Measurements from ENCODE around the gene KCTD15. TPM values are rescaled to one million over a fixed set of nuclear protein-coding genes. Genes with fewer than 3 reads are reported as not detected.

KCTD15 gene
- total and polyA plus RNA-seq, 10 of the 15 experiments (the other 5 are each of a cell fraction or from before 2014, with no cell fraction given), result not detected

DNA sequence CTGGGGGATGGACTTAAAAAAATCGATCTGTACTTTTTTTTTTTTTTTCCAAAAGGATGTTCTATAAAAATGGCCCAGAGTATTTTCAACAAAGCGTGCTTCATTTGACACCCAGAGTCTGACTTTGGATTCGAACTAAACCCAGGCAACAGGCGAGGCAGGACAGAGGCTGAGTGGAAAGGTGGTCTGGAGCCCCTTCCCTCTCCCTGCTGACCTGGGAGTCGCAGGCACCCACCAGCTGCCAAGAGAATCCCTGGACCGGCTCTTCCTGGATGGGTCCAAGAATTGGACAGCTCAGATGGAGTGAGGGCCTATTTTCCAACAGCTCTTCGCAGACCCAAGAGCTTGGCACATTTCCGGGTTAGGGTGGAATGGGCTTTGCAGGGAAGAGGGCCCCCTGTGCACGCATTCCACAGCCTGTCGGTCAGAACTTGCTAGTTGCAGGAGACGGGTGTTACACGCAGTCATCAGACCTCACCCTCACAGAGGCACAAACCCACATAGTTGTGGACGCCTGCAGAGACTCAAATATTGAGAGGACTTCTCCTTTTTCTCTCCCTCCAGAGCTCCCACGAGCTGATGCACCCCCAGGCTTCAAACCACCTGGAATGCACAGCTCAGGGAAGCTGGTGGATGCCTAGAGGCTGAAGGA is 15.2 kb downstream of the KCTD15 start:
- no peak for TF ChIP-seq GABPA (IDR thresholded peaks at IDR 0.05; ENCODE audit: low read depth)
- TF ChIP-seq EP300 (IDR thresholded peaks at IDR 0.05; ENCODE audit: borderline replicate concordance in 1 of 2, control insufficient read depth in 1 of 2, low read depth in 2 of 2, low read length in 2 of 2), result no peak
- no peak for TF ChIP-seq YY1 (IDR thresholded peaks at IDR 0.05; ENCODE audit: low read depth, low read length)
- no peak for TF ChIP-seq IKZF1 (conservative IDR thresholded peaks at IDR 0.05)
- no peak for TF ChIP-seq ZNF274 (IDR thresholded peaks at IDR 0.05; ENCODE audit: insufficient read depth, insufficient read length)
- no peak for TF ChIP-seq NFIC (IDR thresholded peaks at IDR 0.05; ENCODE audit: low read depth, low read length)
- TF ChIP-seq KAT2A (conservative IDR thresholded peaks at IDR 0.05; ENCODE audit: control insufficient read depth, low read depth, low read length), result no peak
- TF ChIP-seq, protein P1, sequence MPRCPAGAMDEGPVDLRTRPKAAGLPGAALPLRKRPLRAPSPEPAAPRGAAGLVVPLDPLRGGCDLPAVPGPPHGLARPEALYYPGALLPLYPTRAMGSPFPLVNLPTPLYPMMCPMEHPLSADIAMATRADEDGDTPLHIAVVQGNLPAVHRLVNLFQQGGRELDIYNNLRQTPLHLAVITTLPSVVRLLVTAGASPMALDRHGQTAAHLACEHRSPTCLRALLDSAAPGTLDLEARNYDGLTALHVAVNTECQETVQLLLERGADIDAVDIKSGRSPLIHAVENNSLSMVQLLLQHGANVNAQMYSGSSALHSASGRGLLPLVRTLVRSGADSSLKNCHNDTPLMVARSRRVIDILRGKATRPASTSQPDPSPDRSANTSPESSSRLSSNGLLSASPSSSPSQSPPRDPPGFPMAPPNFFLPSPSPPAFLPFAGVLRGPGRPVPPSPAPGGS (IDR thresholded peaks at IDR 0.05; ENCODE audit: borderline replicate concordance, insufficient read depth, low read depth, low read length, poor library complexity, severe bottlenecking), result no peak
- no peak for TF ChIP-seq EZH2 (IDR thresholded peaks at IDR 0.05; ENCODE audit: borderline replicate concordance, control insufficient read depth, low read depth, low read length)
- TF ChIP-seq, protein P2, sequence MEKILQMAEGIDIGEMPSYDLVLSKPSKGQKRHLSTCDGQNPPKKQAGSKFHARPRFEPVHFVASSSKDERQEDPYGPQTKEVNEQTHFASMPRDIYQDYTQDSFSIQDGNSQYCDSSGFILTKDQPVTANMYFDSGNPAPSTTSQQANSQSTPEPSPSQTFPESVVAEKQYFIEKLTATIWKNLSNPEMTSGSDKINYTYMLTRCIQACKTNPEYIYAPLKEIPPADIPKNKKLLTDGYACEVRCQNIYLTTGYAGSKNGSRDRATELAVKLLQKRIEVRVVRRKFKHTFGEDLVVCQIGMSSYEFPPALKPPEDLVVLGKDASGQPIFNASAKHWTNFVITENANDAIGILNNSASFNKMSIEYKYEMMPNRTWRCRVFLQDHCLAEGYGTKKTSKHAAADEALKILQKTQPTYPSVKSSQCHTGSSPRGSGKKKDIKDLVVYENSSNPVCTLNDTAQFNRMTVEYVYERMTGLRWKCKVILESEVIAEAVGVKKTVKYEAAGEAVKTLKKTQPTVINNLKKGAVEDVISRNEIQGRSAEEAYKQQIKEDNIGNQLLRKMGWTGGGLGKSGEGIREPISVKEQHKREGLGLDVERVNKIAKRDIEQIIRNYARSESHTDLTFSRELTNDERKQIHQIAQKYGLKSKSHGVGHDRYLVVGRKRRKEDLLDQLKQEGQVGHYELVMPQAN (conservative IDR thresholded peaks at IDR 0.05), result no peak
- no peak for TF ChIP-seq SREBF2 (IDR thresholded peaks at IDR 0.05; ENCODE audit: low read length)
- TF ChIP-seq NFYB (IDR thresholded peaks at IDR 0.05; ENCODE audit: insufficient read depth, low read depth, low read length), result no peak
- no peak for TF ChIP-seq SMARCA5 (IDR thresholded peaks at IDR 0.05)
- TF ChIP-seq HCFC1 (IDR thresholded peaks at IDR 0.05; ENCODE audit: low read length), result no peak
- TF ChIP-seq PAX8 (IDR thresholded peaks at IDR 0.05), result no peak
- no peak for TF ChIP-seq ASH2L (IDR thresholded peaks at IDR 0.05; ENCODE audit: borderline replicate concordance, low read depth)
- ChIA-PET POLR2A (interaction anchor here (0.6 kb wide), 1 partner anchor 11 kb away, joined by 3 read pairs; no protein-coding TSS in a partner anchor), CTCF (no interaction called here), SMC1A (ENCODE audit: uncharacterized antibody, unreplicated experiment) (no interaction called here), RAD21 (ENCODE audit: unreplicated experiment) (no interaction called here)
- Histone ChIP-seq H4K20me1 (ENCODE audit: control insufficient read depth, insufficient read depth) (no peaks in the 10 kb centered on the region), H3K9ac (ENCODE audit: control insufficient read depth, insufficient read depth, low read length) (no peak overlapping the region), H3K36me3 (ENCODE audit: control insufficient read depth in 2 of 2, insufficient read depth in 2 of 2, low read length in 1 of 2) (no peaks in the 10 kb centered on the region), H3K9me3 (replicated peaks; ENCODE audit: control insufficient read depth, insufficient read depth, low read length) (no peaks in the 10 kb centered on the region), H3K27ac (ENCODE audit: control insufficient read depth, insufficient read depth) (no peak overlapping the region), H3K4me3 (no peak overlapping the region), H3K4me1 (ENCODE audit: control insufficient read depth, insufficient read depth, low read length) (no peaks in the 10 kb centered on the region), H3K27me3 (replicated peaks in 1 of 2; ENCODE audit: control insufficient read depth in 2 of 2, insufficient read depth in 2 of 2, low read length in 1 of 2) (no peaks in the 10 kb centered on the region), H2AFZ (ENCODE audit: control insufficient read depth, low read depth, low read length) (no peak overlapping the region), H3K4me2 (ENCODE audit: control insufficient read depth, insufficient read depth) (no peak overlapping the region), H3K79me2 (ENCODE audit: control insufficient read depth, insufficient read depth, low read length) (no peaks in the 10 kb centered on the region)
- intact Hi-C loops (cut with micrococcal nuclease; ENCODE audit: unreplicated experiment), result no loop called here
- ATAC-seq, result no peak
- WGBS (ENCODE audit: insufficient coverage, insufficient replicate concordance, low lambda C conversion rate, missing lambda C conversion rate), result 13% methylated on average over 14 of the region's 14 CpGs
- no peak for DNase-seq (ENCODE audit: low read depth, low spot score)
- no TSS peak for BruUV-seq (replicated peaks)
- in situ Hi-C loops (cut with MboI), result no loop called here
- no peak for FAIRE-seq

Measured in GM12878 (cell line).